Cardiac muscle cell (in vitro differentiated cells and primary cell): Measurements from ENCODE around the gene TNS4. TPM values are rescaled to one million over a fixed set of nuclear protein-coding genes. Genes with fewer than 3 reads are reported as not detected.

Source experiments
- DNase-seq, 2 donors: peaks; one replicate each; pipeline versions ENCODE4 v3.0.0 to v3.0.0-alpha.2; 2010 to 2017; ENCODE audit warnings: low read depth in 1 of 2, low spot score in 1 of 2
- H3K27ac ChIP-seq: fragments of 200-600 bp; sonication (generic); 2 replicates; pipeline ENCODE4 v1.5.1; 2016
- H3K27me3 ChIP-seq: fragments of 200-600 bp; sonication (generic); 2 replicates; pipeline ENCODE4 v1.6.0; 2016; ENCODE audit warnings: control low read depth
- H3K36me3 ChIP-seq: fragments of 200-600 bp; sonication (generic); 2 replicates; pipeline ENCODE4 v1.5.1; 2016; ENCODE audit warnings: control low read depth
- H3K4me1 ChIP-seq: fragments of 200-600 bp; sonication (generic); 2 replicates; pipeline ENCODE4 v1.8.1; 2017; ENCODE audit warnings: low read depth, mild to moderate bottlenecking, mixed run types
- H3K4me3 ChIP-seq: fragments of 200-600 bp; sonication (generic); 2 replicates; pipeline ENCODE4 v1.5.1; 2016; ENCODE audit warnings: mild to moderate bottlenecking
- H3K9me3 ChIP-seq: fragments of 200-600 bp; sonication (generic); 2 replicates; pipeline ENCODE4 v1.5.1; 2017; ENCODE audit warnings: low read depth, mild to moderate bottlenecking, control low read depth
- CTCF ChIP-seq: IDR thresholded peaks from 2 replicates; pipeline ENCODE4 v1.5.1; 2012; ENCODE audit warnings: low read depth, mild to moderate bottlenecking, low read length
- polyA plus RNA-seq: library from polyadenylated mRNA; unstranded; fragments of >200 nt; fragmentation: Nextera tagmentation; extraction: Ambion mirVana; gene quantifications from 2 replicates; pipeline ENCODE4 v1.2.1, GENCODE V29; 2016
- total RNA-seq: library from RNA; depleted of rRNA; stranded (reverse); fragments of >200 nt; gene quantifications from 2 replicates; pipeline ENCODE4 v1.2.3, GENCODE V29; 2016

TNS4 gene
- total and polyA plus RNA-seq, 2 experiments from 2014 or later, result not detected

GRCh38 chr17:40517286-40517662 lies 15.9 kb upstream of the TNS4 start:
- TF ChIP-seq CTCF, result no peak

GRCh38 chr17:40516581-40517285 lies 15.3 kb upstream of the TNS4 start:
- no peak overlapping the region for H3K4me3 ChIP-seq
- no peak for TF ChIP-seq CTCF
- no peaks in the 10 kb centered on the region for H3K36me3 ChIP-seq
- no peaks in the 10 kb centered on the region for H3K27me3 ChIP-seq
- H3K27ac ChIP-seq, result no peak overlapping the region
- no peaks in the 10 kb centered on the region for H3K9me3 ChIP-seq
- DNase-seq, result peak in 1 of 2 donors; percentile 22
- H3K4me1 ChIP-seq, result no peaks in the 10 kb centered on the region

More at GRCh38 chr17:40517286-40517662, 15.9 kb upstream of the TNS4 start:
- no peak overlapping the region for H3K27ac ChIP-seq
- H3K4me3 ChIP-seq, result no peak overlapping the region
- no peaks in the 10 kb centered on the region for H3K27me3 ChIP-seq
- H3K4me1 ChIP-seq, result no peaks in the 10 kb centered on the region
- H3K9me3 ChIP-seq, result no peaks in the 10 kb centered on the region
- H3K36me3 ChIP-seq, result no peaks in the 10 kb centered on the region
- no peak for DNase-seq

- H3K4me1 ChIP-seq, result no peaks in the 10 kb centered on the region
- no peak for TF ChIP-seq CTCF
- H3K9me3 ChIP-seq, result no peaks in the 10 kb centered on the region
Measured at GRCh38 chr17:40515491-40516041, 14.1 kb upstream of the TNS4 start.

GRCh38 chr17:40515011-40515410 lies 13.6 kb upstream of the TNS4 start:
- no peak for TF ChIP-seq CTCF
- no peaks in the 10 kb centered on the region for H3K4me1 ChIP-seq

More at GRCh38 chr17:40515491-40516041, 14.1 kb upstream of the TNS4 start:
- H3K27me3 ChIP-seq, result no peaks in the 10 kb centered on the region
- H3K36me3 ChIP-seq, result no peaks in the 10 kb centered on the region
- no peak overlapping the region for H3K27ac ChIP-seq
- DNase-seq, result no peak
- no peak overlapping the region for H3K4me3 ChIP-seq

GRCh38 chr17:40514013-40514875 lies 12.8 kb upstream of the TNS4 start:
- Histone ChIP-seq H3K4me3 (no peak overlapping the region), H3K9me3 (no peaks in the 10 kb centered on the region), H3K27me3 (no peaks in the 10 kb centered on the region), H3K36me3 (no peaks in the 10 kb centered on the region), H3K27ac (no peak overlapping the region), H3K4me1 (no peaks in the 10 kb centered on the region)
- TF ChIP-seq CTCF, result no peak
- no peak for DNase-seq

More at GRCh38 chr17:40515011-40515410, 13.6 kb upstream of the TNS4 start:
- Histone ChIP-seq H3K36me3 (no peaks in the 10 kb centered on the region), H3K27ac (no peak overlapping the region), H3K27me3 (no peaks in the 10 kb centered on the region), H3K9me3 (no peaks in the 10 kb centered on the region), H3K4me3 (no peak overlapping the region)
- no peak for DNase-seq
